Measurements from ENCODE around the gene SCARF1.

SCARF1 gene

GRCh38 chr17:1597861-1598342 lies 47.6 kb downstream of the SCARF1 start:
- no peak for TF ChIP-seq CTCF (IDR thresholded peaks at IDR 0.05; ENCODE audit: insufficient read depth, low read length, missing control alignments)
- CTCF ChIA-PET: interaction anchor here (1.2 to 2.2 kb wide), 2 partner anchors 9 to 24 kb away, joined by 3 to 6 read pairs; no protein-coding TSS in a partner anchor
- POLR2A ChIA-PET: no interaction called here
- no peak for DNase-seq (ENCODE audit: low read depth, low spot score)
- H3K4me3 ChIP-seq (ENCODE audit: low read depth, low read length): no peak overlapping the region

GRCh38 chr17:1593630-1593931 lies 52.0 kb downstream of the SCARF1 start:
- ChIA-PET POLR2A (no interaction called here), CTCF (no interaction called here)
- no peak for TF ChIP-seq CTCF (IDR thresholded peaks at IDR 0.05; ENCODE audit: insufficient read depth, low read length, missing control alignments)
- DNase-seq (ENCODE audit: low read depth, low spot score): no peak
- H3K4me3 ChIP-seq (ENCODE audit: low read depth, low read length): no peak overlapping the region

DNA sequence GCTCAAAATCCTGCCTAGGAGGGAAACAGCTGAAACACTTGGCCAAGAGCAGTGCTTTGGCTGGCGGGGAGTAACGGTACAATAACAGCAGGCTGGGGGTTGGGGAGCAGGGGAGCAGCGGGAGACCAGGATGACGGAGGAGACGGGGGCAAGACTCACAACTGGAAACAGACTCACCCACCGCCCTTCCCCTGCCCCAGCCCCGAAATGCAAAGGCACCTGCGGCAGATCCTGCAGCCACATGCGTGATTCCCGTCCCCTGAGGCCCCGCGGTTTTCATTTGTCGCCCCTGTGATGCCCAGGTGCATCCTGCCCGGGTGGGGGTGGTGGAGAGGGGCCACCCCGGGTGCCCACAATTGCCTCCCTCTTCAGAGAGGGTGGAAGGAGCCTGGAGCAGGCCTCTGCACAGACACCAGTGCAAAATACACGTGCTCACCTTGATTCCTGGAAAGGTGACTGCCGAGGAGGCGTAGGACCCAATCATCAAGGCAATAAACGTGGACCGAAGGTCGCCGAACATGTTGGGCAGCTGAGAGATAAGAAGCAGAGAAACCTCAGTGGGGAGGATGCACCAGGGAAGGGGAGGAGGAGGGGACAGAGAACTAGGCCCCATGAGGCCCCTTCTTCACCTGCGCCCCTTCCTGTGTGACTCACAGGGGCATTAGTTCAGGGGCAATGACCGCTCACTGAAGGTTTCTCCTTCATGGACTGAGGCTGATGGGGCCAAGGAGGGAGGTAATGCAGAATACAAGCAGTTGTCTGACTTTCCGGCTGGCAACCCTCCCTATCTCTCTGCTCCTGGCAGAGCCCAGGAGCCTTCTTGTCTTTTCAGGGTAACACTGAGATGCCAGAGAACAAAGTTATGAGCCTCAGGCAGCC lies 52.5 kb downstream of the SCARF1 start:
- no peak for DNase-seq (ENCODE audit: low read depth, low spot score)
- CTCF ChIA-PET: interaction anchor here (1.0 kb wide), 1 partner anchor 16 kb away, joined by 3 read pairs; no protein-coding TSS in a partner anchor
- TF ChIP-seq CTCF (IDR thresholded peaks at IDR 0.05; ENCODE audit: insufficient read depth, low read length, missing control alignments): no peak
- POLR2A ChIA-PET: no interaction called here
- no peak overlapping the region for H3K4me3 ChIP-seq (ENCODE audit: low read depth, low read length)

DNA sequence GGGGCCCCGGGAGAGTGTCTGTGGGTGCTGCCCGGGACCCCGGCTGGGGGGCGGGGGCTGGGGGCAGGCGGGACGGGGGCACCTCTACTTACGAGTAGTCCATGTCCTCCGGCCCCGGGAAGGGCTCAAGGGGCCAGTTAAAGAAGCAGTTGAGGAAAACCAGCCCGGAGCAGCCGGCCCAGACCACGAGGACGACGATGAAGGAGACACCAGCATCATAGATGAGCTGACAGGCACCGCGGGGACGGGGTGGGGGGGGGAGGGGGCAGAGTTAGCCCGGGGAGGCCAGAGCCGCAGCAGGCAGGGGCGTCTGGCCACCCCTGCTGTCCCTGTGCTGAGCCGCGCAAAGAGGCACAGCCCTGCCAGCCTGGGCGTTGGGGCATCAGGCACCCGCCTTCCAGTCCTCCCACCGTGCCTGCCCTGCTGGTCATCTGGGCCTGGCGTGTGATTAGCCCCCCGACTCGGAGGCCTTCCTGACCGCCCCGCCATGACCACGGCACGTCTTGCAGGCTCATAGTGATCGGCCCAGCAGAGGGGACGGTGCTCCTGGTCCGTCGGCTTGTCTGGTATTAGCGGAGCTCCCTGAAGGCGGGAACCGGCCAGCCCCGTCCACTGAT lies 54.0 kb downstream of the SCARF1 start:
- ChIA-PET POLR2A (no interaction called here), CTCF (interaction anchor here (1.0 kb wide), 1 partner anchor 14 kb away, joined by 3 read pairs; no protein-coding TSS in a partner anchor)
- no peak for TF ChIP-seq CTCF (IDR thresholded peaks at IDR 0.05; ENCODE audit: insufficient read depth, low read length, missing control alignments)

GRCh38 chr17:1590747-1591473 lies 54.6 kb downstream of the SCARF1 start:
- H3K4me3 ChIP-seq (ENCODE audit: low read depth, low read length): no peak overlapping the region
- no peak for TF ChIP-seq CTCF (IDR thresholded peaks at IDR 0.05; ENCODE audit: insufficient read depth, low read length, missing control alignments)
- DNase-seq (ENCODE audit: low read depth, low spot score): no peak
- ChIA-PET POLR2A (no interaction called here), CTCF (interaction anchor here (1.0 to 1.4 kb wide), 4 partner anchors 13 to 57 kb away, joined by 4 to 7 read pairs (median 5); no protein-coding TSS in a partner anchor)

More for the DNA sequence above, 54.0 kb downstream of the SCARF1 start:
- H3K4me3 ChIP-seq (ENCODE audit: low read depth, low read length): no peak overlapping the region
- no peak for DNase-seq (ENCODE audit: low read depth, low spot score)
